ENCODE measurements around the gene TBC1D2. TPM values are rescaled to one million over a fixed set of nuclear protein-coding genes. Genes with fewer than 3 reads are reported as not detected.
"Not testable (repeated sequence)": the region's sequence is repeated elsewhere in the genome, so short reads cannot be mapped to it uniquely, and the experiment has no call there.

TBC1D2 gene
- total RNA-seq, 2 donors from 2014 or later: 5.6 to 6.4 TPM

DNA sequence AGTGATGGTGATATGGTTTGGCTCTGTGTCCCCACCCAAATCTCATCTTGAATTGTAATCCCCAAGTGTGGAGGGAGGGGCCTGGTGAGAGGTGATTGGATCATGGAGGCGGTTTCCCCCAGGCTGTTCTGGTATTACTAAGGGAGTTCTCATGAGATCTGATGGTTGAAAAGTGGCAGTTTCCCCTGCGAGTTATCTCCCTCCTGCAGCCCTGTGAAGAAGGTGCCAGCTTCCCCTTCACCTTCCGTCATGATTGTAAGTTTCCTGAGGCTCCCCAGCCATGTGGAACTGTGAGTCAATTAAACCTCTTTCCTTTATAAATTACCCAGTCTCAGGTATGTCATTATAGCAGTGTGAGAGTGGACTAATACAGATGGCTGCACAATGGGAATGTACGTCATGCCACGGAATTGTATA is 80.9 kb downstream of the TBC1D2 start:
- H3K4me1 Mint-ChIP-seq: peaks cover 17% of the 10 kb centered on the region
- H3K27ac Mint-ChIP-seq; H3K27me3 Mint-ChIP-seq; ATAC-seq (replicated peaks); H3K36me3 Mint-ChIP-seq (ENCODE audit: low read depth); H3K9me3 Mint-ChIP-seq; H3K4me3 Mint-ChIP-seq: not testable (repeated sequence)

DNA sequence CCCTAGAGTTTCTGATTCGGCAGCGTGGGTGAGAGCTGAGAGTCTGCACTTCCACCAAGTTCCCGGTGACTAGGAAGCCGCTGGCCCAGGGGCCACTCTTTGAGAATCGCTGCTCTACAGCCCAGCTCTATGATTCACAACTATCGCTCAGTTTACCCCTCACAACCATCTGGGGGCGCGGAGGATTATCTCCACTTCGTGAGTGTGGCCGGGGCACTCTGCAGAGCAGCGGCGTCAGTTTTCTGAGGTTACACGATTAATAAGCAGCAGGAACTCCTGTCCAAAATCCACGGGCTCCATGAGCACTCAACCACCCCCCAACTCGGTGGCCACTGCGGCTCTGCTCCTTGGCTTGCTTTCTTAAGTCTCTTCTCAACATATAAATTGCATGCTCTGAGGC is 82.3 kb downstream of the TBC1D2 start:
- Mint-ChIP-seq H3K9me3 (no peaks in the 10 kb centered on the region), H3K27ac (no peak overlapping the region), H3K4me1 (peaks cover 25% of the 10 kb centered on the region), H3K36me3 (ENCODE audit: low read depth) (no peaks in the 10 kb centered on the region), H3K4me3 (no peak overlapping the region), H3K27me3 (no peaks in the 10 kb centered on the region)
- ATAC-seq (replicated peaks): no peak

DNA sequence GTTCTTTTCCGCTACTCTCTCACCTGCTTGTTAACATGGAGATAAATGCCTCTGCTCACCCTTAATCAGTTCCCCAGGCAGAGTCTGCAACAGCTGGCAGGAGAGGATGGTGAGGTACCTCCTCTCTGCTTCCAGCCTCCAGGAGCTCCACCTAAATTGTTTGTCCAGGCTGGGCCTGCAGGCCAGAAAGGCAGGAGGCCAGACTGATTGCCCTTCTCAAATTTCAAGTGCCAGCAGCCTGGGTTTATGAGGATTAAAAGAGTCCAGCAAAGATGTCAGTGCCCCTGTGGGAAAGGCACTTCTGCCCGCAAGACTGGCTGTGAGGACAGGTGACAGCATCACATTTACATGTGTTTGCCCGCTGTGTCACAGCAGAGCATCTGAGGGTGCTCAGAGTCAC is 82.8 kb downstream of the TBC1D2 start:
- Mint-ChIP-seq H3K27me3 (no peaks in the 10 kb centered on the region), H3K9me3 (no peaks in the 10 kb centered on the region), H3K27ac (no peak overlapping the region), H3K4me1 (peaks cover 30% of the 10 kb centered on the region), H3K36me3 (ENCODE audit: low read depth) (no peaks in the 10 kb centered on the region), H3K4me3 (no peak overlapping the region)
- ATAC-seq (replicated peaks): no peak

DNA sequence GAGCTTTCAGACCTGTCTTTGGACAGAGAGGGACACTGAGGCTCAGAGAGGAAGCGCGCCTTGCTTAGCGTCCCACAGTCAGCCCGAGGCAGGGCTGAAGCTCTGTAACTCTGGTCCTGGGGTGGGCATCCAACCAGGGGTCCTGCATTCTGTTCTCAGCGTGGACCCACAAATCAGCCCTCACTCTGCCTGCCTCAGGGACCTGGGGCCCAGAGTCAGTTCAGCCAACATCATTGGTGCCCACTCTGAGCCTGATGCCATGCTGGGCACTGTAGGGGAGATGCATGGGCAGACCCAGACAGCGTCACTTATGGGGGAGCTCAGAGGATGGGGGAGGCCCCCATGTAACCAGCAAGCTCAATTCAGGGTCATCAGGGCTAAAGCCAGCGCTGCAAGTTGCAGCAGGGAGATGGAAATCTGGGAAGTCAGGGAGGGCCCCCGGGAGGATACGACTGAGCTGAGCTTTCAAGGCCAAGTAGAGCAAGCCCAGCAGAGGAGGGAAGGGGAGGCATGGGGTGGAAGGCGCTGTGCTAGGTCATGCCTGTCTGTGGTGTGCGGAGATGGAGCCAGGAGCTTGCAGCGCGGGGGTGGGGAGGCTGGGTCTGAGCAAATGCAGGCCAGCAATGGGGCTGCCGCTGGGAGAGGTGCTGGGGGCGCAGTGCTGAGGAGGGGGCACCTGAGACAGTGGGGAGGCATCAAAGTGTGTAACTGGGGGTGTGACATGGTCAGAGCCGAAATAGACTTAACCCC is 84.1 kb downstream of the TBC1D2 start:
- H3K27me3 Mint-ChIP-seq: no peaks in the 10 kb centered on the region
- no peak for ATAC-seq (replicated peaks)
- H3K9me3 Mint-ChIP-seq: no peaks in the 10 kb centered on the region

DNA sequence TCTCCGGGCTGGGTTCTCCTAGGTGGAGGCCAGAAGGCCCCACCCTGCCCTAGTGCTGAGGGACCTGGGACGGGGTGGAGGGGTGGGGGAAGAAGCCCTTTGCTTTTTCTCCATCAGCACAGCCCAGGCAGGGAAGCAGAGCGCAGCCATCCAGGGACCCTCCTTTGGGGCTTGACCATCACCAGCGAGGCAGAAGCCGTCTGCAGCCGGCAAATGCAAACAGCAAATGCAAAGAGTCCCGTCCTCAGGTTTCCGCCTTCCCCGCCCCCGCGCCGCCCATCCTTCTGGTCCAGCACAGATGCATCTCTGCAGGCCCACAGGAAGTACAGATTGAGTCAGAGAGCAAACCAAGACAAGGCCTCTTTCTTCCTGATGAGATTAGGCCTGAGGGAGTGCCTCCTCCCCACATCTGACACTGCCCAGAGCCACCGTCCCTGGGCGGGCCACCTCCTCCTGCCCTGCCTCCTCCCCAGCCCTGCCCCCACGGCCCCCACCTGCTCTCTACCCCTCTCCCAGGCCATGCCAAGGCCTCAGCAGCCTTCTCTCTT is 86.4 kb downstream of the TBC1D2 start:
- H3K36me3 Mint-ChIP-seq (ENCODE audit: low read depth): no peaks in the 10 kb centered on the region
- H3K27me3 Mint-ChIP-seq: no peaks in the 10 kb centered on the region
- H3K4me3 Mint-ChIP-seq: peak overlapping the region; percentile 79
- peak overlapping the region; percentile 96 for H3K27ac Mint-ChIP-seq
- peak; percentile 99 for ATAC-seq (replicated peaks)
- H3K4me1 Mint-ChIP-seq: peaks cover 42% of the 10 kb centered on the region
- no peaks in the 10 kb centered on the region for H3K9me3 Mint-ChIP-seq

More for the DNA sequence above, 84.1 kb downstream of the TBC1D2 start:
- H3K27ac Mint-ChIP-seq: peak overlapping the region; percentile 96
- H3K4me3 Mint-ChIP-seq: no peak overlapping the region
- no peaks in the 10 kb centered on the region for H3K36me3 Mint-ChIP-seq (ENCODE audit: low read depth)
- peaks cover 37% of the 10 kb centered on the region for H3K4me1 Mint-ChIP-seq

DNA sequence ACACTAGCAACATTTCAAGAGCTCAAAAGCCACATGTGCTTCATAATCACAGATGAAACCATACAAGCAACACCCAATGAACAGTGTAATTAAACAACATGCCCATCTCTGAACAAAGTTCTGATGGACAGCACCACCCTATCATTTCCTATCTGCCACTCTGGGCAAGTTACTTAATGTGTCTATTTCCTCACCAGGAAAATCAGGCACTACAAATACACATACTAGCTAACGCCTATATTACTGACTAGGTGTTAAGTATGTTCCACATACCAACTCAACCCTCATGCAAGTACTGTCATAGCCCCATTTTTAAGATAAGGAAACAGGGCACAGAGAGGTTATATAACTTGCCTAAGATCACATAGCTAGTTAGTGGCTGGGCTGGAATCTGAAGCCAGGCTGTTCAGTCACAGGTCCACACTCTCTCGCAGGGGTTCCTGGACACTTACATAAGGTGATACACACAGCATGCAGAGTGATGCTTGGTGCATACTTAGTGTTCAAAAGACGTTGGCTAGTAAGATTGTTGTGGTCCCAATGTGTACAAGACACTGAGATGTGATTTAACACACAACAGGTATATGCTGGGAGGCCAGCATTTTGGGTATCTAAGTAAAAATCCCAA is 87.2 kb downstream of the TBC1D2 start:
- Mint-ChIP-seq H3K4me1 (peaks cover 49% of the 10 kb centered on the region), H3K27me3 (no peaks in the 10 kb centered on the region), H3K9me3 (no peaks in the 10 kb centered on the region), H3K27ac (no peak overlapping the region), H3K36me3 (ENCODE audit: low read depth) (no peaks in the 10 kb centered on the region), H3K4me3 (peak overlapping the region; percentile 79)
- no peak for ATAC-seq (replicated peaks)

DNA sequence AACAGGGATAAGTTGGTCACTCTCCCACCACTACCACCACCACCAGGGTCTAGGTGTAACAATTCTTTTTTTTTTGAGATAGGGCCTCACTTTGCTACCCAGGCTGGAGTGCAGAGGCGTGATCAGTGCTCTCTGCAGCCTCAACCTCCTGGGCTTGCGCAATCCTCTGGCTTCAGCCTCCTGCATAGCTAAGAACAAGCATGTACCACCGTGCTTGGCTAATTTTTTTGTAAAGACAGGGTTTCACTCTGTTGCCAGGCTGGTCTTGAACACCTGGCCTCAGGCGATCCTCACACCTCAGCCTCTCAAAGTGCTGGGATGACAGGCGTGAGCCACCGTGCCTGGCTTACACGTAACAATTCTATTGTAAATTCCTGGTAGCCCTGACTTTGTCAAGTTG is 90.5 kb downstream of the TBC1D2 start:
- no peaks in the 10 kb centered on the region for H3K9me3 Mint-ChIP-seq
- H3K36me3 Mint-ChIP-seq (ENCODE audit: low read depth): no peaks in the 10 kb centered on the region
- peaks cover 37% of the 10 kb centered on the region for H3K4me1 Mint-ChIP-seq
- H3K27ac Mint-ChIP-seq: no peak overlapping the region
- no peaks in the 10 kb centered on the region for H3K27me3 Mint-ChIP-seq
- ATAC-seq (replicated peaks): no peak
- no peak overlapping the region for H3K4me3 Mint-ChIP-seq

DNA sequence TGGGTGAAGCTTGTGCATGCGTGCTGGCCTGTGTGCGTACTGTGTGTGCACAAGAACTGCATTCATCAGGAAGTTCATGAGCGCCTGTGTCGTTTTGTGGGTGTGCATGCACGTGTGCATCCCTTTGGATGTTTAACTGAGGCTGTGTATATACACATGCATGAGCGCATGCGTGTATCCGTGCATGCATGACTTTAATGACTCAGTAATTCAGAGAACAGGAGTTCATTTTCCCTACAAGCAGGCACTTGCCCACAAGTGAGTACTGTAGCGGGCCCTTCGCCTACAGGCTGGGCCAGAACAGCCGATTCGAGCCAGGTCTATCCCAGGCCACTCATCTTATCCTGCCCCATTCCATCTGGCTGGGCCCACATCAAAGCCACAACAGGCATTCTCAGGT is 92.8 kb downstream of the TBC1D2 start:
- Mint-ChIP-seq H3K9me3 (no peaks in the 10 kb centered on the region), H3K27me3 (no peaks in the 10 kb centered on the region), H3K4me1 (peaks cover 34% of the 10 kb centered on the region), H3K27ac (no peak overlapping the region), H3K36me3 (ENCODE audit: low read depth) (no peaks in the 10 kb centered on the region), H3K4me3 (no peak overlapping the region)
- ATAC-seq (replicated peaks): no peak

DNA sequence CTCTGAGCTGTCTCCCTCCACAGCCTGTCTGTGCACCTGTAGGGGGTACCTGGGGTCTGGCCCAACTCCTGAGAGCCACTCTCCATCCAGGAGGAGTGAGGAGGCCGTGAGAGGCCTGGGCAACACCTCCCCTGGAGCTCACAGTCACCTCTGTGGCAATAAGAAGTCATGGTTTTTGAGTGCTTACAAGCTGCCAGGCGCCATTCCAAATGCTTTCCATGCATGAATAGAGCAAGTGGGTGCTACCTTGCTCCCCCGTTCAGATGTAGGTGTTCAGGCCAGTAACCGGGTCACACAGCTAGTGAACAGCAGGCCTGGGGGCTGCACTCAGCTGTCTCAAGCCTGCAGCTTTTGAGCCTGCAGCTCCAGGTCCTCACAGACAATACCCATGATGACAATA is 93.6 kb downstream of the TBC1D2 start:
- no peaks in the 10 kb centered on the region for H3K9me3 Mint-ChIP-seq
- H3K4me1 Mint-ChIP-seq: peaks cover 27% of the 10 kb centered on the region
- no peaks in the 10 kb centered on the region for H3K27me3 Mint-ChIP-seq
- no peak overlapping the region for H3K27ac Mint-ChIP-seq
- no peak for ATAC-seq (replicated peaks)
- no peak overlapping the region for H3K4me3 Mint-ChIP-seq
- peaks cover 7% of the 10 kb centered on the region for H3K36me3 Mint-ChIP-seq (ENCODE audit: low read depth)

DNA sequence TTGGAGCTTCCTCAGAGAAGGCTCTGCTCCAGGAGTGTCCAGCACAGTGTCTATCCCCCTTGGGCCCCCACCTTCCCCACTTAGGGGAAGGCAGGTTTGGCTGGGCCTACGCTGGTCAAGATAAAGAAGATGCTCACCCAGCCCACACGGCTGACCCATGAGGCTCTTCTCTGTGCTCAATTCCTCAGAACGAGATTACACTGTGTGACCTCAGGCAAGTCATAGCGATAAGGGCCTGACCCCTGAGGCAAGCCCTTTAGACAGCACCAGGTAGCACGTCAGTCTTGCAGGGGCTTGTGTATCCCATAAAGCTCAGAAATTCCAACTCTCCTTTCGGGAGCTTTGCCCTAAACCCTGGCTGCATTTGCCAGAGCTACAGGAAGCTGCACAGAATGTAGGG is 95.7 kb downstream of the TBC1D2 start:
- Mint-ChIP-seq H3K27ac (peak overlapping the region; percentile 52), H3K9me3 (no peaks in the 10 kb centered on the region)

DNA sequence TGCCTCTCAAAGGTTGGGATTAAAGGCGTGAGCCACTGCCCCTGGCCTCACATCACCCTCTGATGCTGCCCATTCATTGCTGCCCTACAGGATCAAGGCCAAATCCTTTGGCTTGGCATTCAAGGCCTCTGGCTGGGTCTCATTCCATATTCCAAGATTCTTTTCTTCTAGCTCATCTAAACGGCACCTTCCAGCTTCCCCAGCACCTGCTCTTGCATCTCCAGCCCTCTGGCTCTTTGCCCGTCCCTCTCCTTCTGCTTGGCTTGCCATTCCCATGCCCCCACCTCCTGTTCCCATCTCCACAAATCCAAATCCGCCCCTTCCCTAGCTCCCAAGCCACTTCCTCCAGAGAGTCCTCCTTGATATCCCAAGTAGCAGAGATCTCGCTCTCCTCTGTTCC is 96.1 kb downstream of the TBC1D2 start:
- H3K9me3 Mint-ChIP-seq: no peaks in the 10 kb centered on the region
- peaks cover 23% of the 10 kb centered on the region for H3K36me3 Mint-ChIP-seq (ENCODE audit: low read depth)
- H3K27me3 Mint-ChIP-seq: no peaks in the 10 kb centered on the region
- no peak overlapping the region for H3K4me3 Mint-ChIP-seq
- H3K4me1 Mint-ChIP-seq: peaks cover 25% of the 10 kb centered on the region
- ATAC-seq (replicated peaks): no peak
- peak overlapping the region; percentile 52 for H3K27ac Mint-ChIP-seq

More for the DNA sequence above, 95.7 kb downstream of the TBC1D2 start:
- ATAC-seq (replicated peaks): no peak
- Mint-ChIP-seq H3K4me3 (no peak overlapping the region), H3K36me3 (ENCODE audit: low read depth) (peaks cover 23% of the 10 kb centered on the region), H3K4me1 (peaks cover 27% of the 10 kb centered on the region), H3K27me3 (no peaks in the 10 kb centered on the region)

DNA sequence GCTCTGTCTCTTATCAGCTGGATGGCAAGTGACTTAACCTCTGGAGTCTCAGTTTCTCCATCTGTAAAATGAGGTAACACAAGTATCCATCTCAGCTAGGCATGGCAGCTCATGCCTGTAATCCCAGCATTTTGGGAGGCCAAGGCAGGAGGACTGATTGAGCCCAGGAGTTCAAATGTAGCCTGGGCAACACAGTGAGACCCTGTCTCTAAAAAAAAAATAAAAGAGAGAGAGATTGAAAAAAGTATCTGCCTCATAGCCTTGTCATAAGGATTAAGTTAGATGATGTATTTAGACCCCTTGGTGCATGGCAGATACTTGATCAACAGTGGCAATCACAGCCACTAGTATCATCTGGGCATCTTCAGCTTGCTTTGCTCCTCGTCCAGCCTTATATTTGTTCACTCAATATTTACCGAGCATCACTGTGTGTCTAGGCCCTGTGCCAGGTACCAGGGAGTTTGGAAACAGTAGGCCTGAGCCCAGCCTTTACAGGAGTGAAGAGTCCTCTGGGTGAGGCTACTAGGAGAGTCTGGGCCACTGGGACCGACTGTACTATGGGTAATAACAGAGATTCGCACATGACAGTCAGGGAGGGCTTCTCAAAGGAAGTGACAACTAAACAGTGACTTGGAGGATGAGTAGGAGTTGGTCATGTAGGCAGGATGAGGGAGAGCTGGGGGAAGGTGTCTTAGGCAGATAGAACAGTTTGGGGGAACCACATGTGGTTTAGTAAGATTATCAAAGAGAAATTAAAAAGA is 97.2 kb downstream of the TBC1D2 start:
- ATAC-seq (replicated peaks): peak; percentile 80

DNA sequence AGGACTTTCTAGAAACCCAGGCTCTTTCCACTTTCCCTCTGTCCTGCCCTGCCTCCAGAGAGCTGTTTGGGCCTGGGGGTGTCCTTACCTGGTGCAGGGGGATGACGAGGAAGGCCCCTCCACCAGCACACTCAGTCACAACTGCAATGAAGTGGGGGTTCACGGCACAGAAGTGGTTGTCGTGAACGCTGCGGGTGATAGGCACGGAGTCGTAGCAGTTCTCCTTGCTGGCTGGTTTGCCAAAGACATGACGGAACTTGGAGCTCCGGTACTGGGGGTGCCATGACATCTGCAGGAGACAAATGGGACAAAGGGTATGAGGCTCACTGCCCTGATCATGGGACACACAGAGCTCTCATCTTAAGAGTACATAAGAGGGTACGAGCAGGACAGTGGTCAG is 98.1 kb downstream of the TBC1D2 start:
- Mint-ChIP-seq H3K27ac (peak overlapping the region; percentile 52), H3K4me3 (no peak overlapping the region), H3K27me3 (no peaks in the 10 kb centered on the region), H3K4me1 (peaks cover 14% of the 10 kb centered on the region), H3K9me3 (no peaks in the 10 kb centered on the region), H3K36me3 (ENCODE audit: low read depth) (peaks cover 23% of the 10 kb centered on the region)
- ATAC-seq (replicated peaks): no peak

More for the DNA sequence above, 97.2 kb downstream of the TBC1D2 start:
- no peak overlapping the region for H3K4me3 Mint-ChIP-seq
- peaks cover 14% of the 10 kb centered on the region for H3K4me1 Mint-ChIP-seq
- H3K9me3 Mint-ChIP-seq: no peaks in the 10 kb centered on the region
- no peaks in the 10 kb centered on the region for H3K27me3 Mint-ChIP-seq
- peak overlapping the region; percentile 52 for H3K27ac Mint-ChIP-seq
- H3K36me3 Mint-ChIP-seq (ENCODE audit: low read depth): peaks cover 23% of the 10 kb centered on the region

DNA sequence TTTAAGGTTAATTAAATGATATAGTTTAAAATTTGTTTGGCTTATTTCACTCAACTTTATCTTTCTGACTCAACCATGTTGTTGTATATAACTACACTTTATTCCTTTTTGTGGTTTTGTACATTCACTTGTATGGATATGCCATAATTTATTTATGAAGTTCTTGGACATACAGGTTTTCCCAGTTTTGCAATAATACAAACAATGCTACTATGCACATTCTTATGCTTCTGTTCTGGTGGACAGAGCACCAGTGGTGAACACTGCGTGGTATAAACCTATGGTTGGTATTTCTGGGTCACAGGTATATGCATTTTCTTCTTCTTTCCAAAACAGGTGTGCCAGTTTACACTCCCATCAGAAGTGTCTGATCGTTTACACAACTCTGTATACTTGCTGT is 100.8 kb downstream of the TBC1D2 start:
- Mint-ChIP-seq H3K9me3 (no peaks in the 10 kb centered on the region), H3K27ac (no peak overlapping the region), H3K36me3 (ENCODE audit: low read depth) (peaks cover 23% of the 10 kb centered on the region), H3K27me3 (no peaks in the 10 kb centered on the region), H3K4me1 (peaks cover 19% of the 10 kb centered on the region), H3K4me3 (no peak overlapping the region)
- no peak for ATAC-seq (replicated peaks)

Data from activated T-helper 17 cell treated with anti-CD3 and anti-CD28 coated beads, Interleukin-2, amount 50 U/mL, for 72 hours (primary cell).